AG04450 (cell line): ENCODE measurements around the gene ADH1A. TPM values are rescaled to one million over a fixed set of nuclear protein-coding genes. Genes with fewer than 3 reads are reported as not detected.

Experiments
- CTCF ChIA-PET: fragments of 300-600, 350-600 bp; formaldehyde crosslinking; extraction: SDS; loops from one replicate; lab custom pipeline; 2022; ENCODE audit warnings: antibody characterized with exemption, inconsistent platforms; lab: Charles Lee
- POLR2A ChIA-PET: fragments of 350-600 bp; formaldehyde crosslinking; extraction: SDS; loops from one replicate; lab custom pipeline; 2021; ENCODE audit warnings: antibody characterized with exemption, inconsistent platforms; lab: Yijun Ruan, JAX
- DNase-seq: peaks from one replicate; pipeline ENCODE4 v3.0.0-alpha.2; 2011; ENCODE audit warnings: low read depth, low spot score
- H3K27ac ChIP-seq: one replicate; pipeline ENCODE4 v1.5.1; 2012; ENCODE audit warnings: low read depth, low read length, control low read depth
- H3K27me3 ChIP-seq: one replicate; pipeline ENCODE4 v1.6.0; 2012; ENCODE audit warnings: low read length; ENCODE audit not compliant: control insufficient read depth, insufficient read depth
- H3K4me3 ChIP-seq: 2 replicates; pipeline ENCODE4 v1.5.1; 2011; ENCODE audit warnings: mild to moderate bottlenecking, low read depth, low read length, control low read depth
- H3K9me3 ChIP-seq: 2 replicates; pipeline ENCODE4 v1.5.1; 2012; ENCODE audit warnings: low read length; ENCODE audit not compliant: control insufficient read depth, insufficient read depth
- polyA plus RNA-seq: library from polyadenylated mRNA; depleted of rRNA; stranded (reverse); fragments of >200 nt; gene quantifications from 2 replicates; pipeline ENCODE4 v1.2.3, GENCODE V29; 2011
- TF ChIP-seq, protein P1 (sequence below): IDR thresholded peaks from 2 replicates; pipeline ENCODE4 v1.5.1; 2011; ENCODE audit warnings: low read depth, low read length, control low read depth, inconsistent platforms

Gene ADH1A
- polyA plus RNA-seq, 1 experiment = not detected

- no peak overlapping the region for H3K27ac ChIP-seq
- TF ChIP-seq, protein P1, sequence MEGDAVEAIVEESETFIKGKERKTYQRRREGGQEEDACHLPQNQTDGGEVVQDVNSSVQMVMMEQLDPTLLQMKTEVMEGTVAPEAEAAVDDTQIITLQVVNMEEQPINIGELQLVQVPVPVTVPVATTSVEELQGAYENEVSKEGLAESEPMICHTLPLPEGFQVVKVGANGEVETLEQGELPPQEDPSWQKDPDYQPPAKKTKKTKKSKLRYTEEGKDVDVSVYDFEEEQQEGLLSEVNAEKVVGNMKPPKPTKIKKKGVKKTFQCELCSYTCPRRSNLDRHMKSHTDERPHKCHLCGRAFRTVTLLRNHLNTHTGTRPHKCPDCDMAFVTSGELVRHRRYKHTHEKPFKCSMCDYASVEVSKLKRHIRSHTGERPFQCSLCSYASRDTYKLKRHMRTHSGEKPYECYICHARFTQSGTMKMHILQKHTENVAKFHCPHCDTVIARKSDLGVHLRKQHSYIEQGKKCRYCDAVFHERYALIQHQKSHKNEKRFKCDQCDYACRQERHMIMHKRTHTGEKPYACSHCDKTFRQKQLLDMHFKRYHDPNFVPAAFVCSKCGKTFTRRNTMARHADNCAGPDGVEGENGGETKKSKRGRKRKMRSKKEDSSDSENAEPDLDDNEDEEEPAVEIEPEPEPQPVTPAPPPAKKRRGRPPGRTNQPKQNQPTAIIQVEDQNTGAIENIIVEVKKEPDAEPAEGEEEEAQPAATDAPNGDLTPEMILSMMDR = no peak
- no peak for DNase-seq
- POLR2A ChIA-PET = no interaction called here
- CTCF ChIA-PET = interaction anchor here (1.1 kb wide), 1 partner anchor 125 kb away, joined by 3 read pairs; no protein-coding TSS in a partner anchor
- no peak overlapping the region for H3K4me3 ChIP-seq
- no peaks in the 10 kb centered on the region for H3K27me3 ChIP-seq
- H3K9me3 ChIP-seq = no peaks in the 10 kb centered on the region
Measured at GRCh38 chr4:99281261-99281660, 9.5 kb downstream of the ADH1A start.

DNA sequence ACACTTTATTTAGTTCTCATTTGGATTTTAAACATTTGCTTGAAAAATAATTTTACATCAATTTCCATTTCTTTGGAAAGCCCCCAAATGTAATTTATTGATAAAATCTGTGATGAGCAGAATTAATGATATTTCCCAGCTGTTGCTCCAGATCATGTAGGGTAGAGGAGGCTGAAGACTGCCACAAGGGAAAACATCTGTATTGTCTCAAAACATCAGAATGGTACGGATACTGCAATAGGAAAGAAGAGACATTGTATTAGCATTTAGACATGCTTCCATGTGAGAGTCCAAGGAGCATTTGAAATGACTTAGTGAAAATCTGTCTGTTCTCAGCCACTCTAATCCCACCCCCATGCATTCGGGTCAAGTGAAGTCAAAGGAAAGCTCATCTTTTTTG is 14.4 kb downstream of the ADH1A start:
- DNase-seq = no peak
- H3K27me3 ChIP-seq = no peaks in the 10 kb centered on the region
- H3K27ac ChIP-seq = no peak overlapping the region
- CTCF ChIA-PET = interaction anchor here (1.1 kb wide), 1 partner anchor 129 kb away, joined by 3 read pairs; no protein-coding TSS in a partner anchor
- POLR2A ChIA-PET = no interaction called here
- H3K9me3 ChIP-seq = no peaks in the 10 kb centered on the region
- no peak overlapping the region for H3K4me3 ChIP-seq
- TF ChIP-seq, protein P1 = no peak

DNA sequence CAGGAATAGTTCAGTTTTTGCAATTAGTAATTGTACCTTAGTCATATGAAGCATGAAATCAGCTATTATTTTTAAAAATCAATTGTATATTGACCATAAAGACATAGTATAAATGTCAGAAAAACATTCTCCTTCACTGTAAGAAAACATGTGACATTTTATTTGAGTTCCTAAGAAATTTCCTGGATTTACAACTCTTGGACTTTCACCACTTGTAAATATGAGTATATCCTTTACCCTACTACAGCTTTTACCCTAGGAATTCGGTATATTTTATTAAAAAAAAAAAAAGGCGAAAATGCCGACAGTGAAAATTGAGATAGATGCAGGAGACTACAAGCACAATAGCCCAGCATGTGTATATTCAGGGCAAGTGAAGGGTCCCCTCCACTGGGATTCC is 14.9 kb downstream of the ADH1A start:
- TF ChIP-seq, protein P1 = no peak
- Histone ChIP-seq H3K27ac (no peak overlapping the region), H3K4me3 (no peak overlapping the region), H3K27me3 (no peaks in the 10 kb centered on the region), H3K9me3 (no peaks in the 10 kb centered on the region)
- POLR2A ChIA-PET = no interaction called here
- no peak for DNase-seq
- CTCF ChIA-PET = interaction anchor here (1.1 kb wide), 2 partner anchors 115 to 129 kb away, joined by 3 read pairs; no protein-coding TSS in a partner anchor

GRCh38 chr4:99275050-99275449 is 15.7 kb downstream of the ADH1A start:
- Histone ChIP-seq H3K9me3 (no peaks in the 10 kb centered on the region), H3K4me3 (no peak overlapping the region), H3K27ac (no peak overlapping the region), H3K27me3 (no peaks in the 10 kb centered on the region)
- no peak for DNase-seq
- TF ChIP-seq, protein P1 = no peak
- CTCF ChIA-PET = interaction anchor here (0.6 to 1.1 kb wide), 2 partner anchors 31 to 116 kb away, joined by 3 read pairs; no protein-coding TSS in a partner anchor
- POLR2A ChIA-PET = no interaction called here

GRCh38 chr4:99273704-99274103 is 17.1 kb downstream of the ADH1A start:
- Histone ChIP-seq H3K27ac (no peak overlapping the region), H3K4me3 (no peak overlapping the region), H3K9me3 (no peaks in the 10 kb centered on the region), H3K27me3 (no peaks in the 10 kb centered on the region)
- DNase-seq = no peak
- TF ChIP-seq, protein P1 = no peak
- ChIA-PET POLR2A (no interaction called here), CTCF (interaction anchor here (0.9 kb wide), 1 partner anchor 103 kb away, joined by 3 read pairs; no protein-coding TSS in a partner anchor)
